Measurements from ENCODE around the gene PTRH2.
"Not testable (repeated sequence)": the region's sequence is repeated elsewhere in the genome, so short reads cannot be mapped to it uniquely, and the experiment has no call there.

PTRH2 gene

DNA sequence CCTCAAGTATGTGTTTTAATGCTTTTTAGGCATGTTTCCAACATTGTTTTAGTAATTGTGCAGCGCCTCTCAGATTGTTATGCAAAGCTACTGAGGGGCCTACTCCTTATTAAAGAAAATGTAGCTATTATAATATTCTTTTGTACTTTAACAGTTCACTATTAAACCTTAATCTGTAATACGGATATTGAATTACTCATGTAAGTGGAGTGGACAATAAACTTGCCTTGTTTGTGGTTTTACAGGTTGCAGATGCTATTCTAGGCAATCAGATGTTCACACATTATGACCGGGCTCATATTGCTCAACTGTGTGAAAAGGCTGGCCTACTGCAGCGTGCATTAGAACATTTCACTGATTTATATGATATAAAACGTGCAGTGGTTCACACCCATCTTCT, 41.0 kb downstream of the PTRH2 start:
- no peak for DNase-seq

GRCh38 chr17:59656624-59657023, 50.6 kb downstream of the PTRH2 start:
- DNase-seq = not testable (repeated sequence)

- no peak for DNase-seq
These were observed 55.1 kb downstream of the PTRH2 start for GRCh38 chr17:59652119-59652518.

DNA sequence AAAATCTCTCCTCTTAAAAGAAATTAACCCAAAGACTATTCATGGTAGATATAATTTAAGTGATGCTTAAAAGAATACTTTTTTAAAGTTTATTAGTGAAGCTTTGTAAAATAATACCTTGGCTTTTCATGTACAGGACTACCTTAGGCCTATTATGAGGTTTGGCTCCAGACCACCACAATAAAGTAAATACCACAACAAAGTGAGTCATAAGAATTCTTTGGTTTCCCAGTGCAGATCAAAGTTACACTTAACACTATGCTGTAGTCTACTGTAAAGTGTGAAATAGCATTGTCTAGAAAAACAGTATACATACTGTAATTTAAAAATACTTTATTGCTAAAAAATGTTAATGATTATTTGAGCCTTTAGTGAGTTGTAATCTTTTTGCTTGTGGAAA, 55.9 kb downstream of the PTRH2 start:
- no peak for DNase-seq

DNA sequence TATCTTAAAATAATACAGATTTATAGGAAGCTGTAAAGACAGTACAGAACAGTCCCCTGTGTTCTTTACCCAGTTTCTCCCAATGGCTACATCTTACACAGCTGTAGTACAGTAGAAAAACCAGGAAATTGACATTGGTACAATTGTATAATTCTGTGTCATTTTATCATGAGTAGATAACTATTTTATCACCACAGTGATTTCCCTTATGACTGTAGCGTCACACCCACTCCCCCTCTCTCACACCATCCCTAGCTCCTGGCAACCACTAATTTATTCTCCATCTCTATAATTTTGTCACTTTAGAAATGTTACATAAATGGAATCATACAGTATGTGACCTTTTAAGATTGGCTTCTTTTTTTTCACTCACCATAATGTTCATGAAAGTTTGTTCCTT, 56.6 kb downstream of the PTRH2 start:
- no peak for DNase-seq

- DNase-seq = no peak
These were observed 57.3 kb downstream of the PTRH2 start for GRCh38 chr17:59649886-59650285.
